Activated CD4-positive, alpha-beta T cell treated with anti-CD3 and anti-CD28 coated beads for 36 hours (primary cell): ENCODE data around the gene METTL2B. TPM values are rescaled to one million over a fixed set of nuclear protein-coding genes. Genes with fewer than 3 reads are reported as not detected.
A peak's percentile ranks its signal among the peaks of the same experiment; 100 is the strongest.
"Not testable (repeated sequence)": the region's sequence is repeated elsewhere in the genome, so short reads cannot be mapped to it uniquely, and the experiment has no call there.

ENCODE experiments used
- ATAC-seq: fragments of 200-7000 bp; cut with Tn5 transposase; one replicate; pipeline ENCODE4 v1.10.0; 2021; ENCODE audit warnings: mild to moderate bottlenecking, moderate library complexity
- CTCF ChIA-PET: fragments of 350-600 bp; sonication (Branson Sonifier 250); formaldehyde crosslinking; loops from one replicate; lab custom pipeline; 2021; ENCODE audit warnings: antibody characterized with exemption; lab: Charles Lee
- POLR2A ChIA-PET: fragments of 350-600 bp; sonication (Branson Sonifier 250); formaldehyde crosslinking; loops from one replicate; lab custom pipeline; 2021; ENCODE audit warnings: antibody characterized with exemption, inconsistent platforms; lab: Charles Lee
- DNase-seq: peaks from one replicate; pipeline ENCODE4 v3.0.0-alpha.2; 2020
- H3K27ac Mint-ChIP-seq: one replicate; pipeline ENCODE4 v1.8.0; 2021; ENCODE audit warnings: mixed read lengths
- H3K27me3 Mint-ChIP-seq: one replicate; pipeline ENCODE4 v1.8.0; 2021; ENCODE audit warnings: mixed read lengths
- H3K36me3 Mint-ChIP-seq: one replicate; pipeline ENCODE4 v1.8.0; 2021; ENCODE audit warnings: low read depth, mixed read lengths
- H3K4me1 Mint-ChIP-seq: one replicate; pipeline ENCODE4 v1.8.0; 2021; ENCODE audit warnings: mixed read lengths
- H3K4me3 Mint-ChIP-seq: one replicate; pipeline ENCODE4 v1.8.0; 2021; ENCODE audit warnings: mild to moderate bottlenecking, moderate library complexity, mixed read lengths
- H3K9me3 Mint-ChIP-seq: one replicate; pipeline ENCODE4 v1.8.0; 2021; ENCODE audit warnings: low read depth, mixed read lengths
- intact Hi-C, 2 experiments: fragments of 100-400 bp; cut with DNase I in 1 of 2; cut with micrococcal nuclease in 1 of 2; formaldehyde crosslinking; loops; one replicate each; pipeline versions ENCODE4 v1.14.2 to v1.15.1; 2022 to 2024; cut with DNase I, micrococcal nuclease
- total RNA-seq, 2 experiments: library from RNA; stranded (reverse); gene quantifications; one replicate each; pipeline ENCODE4 v1.2.3, GENCODE V29; 2021

METTL2B gene
- total RNA-seq, 2 experiments from 2014 or later: 36.1 to 40.3 TPM

DNA sequence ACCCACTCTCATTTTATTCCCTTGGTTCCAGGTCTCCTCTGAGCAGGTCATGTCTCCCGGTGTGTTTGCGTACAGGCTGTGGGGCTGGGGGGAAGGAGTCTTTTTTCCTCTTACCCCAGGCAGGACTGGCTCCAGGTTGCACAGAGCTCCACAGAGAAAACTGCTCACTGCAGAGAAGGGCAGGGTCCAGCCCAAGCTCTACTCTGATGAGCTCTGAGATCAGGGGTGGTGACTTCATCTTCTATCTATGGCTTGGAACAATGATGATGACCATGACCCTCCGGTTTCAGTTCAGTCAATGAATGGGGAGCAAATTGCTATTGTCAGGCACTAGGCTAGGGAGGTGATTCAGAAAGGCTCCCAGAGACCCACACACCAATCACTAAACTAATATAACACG, 49.0 kb downstream of the METTL2B start:
- POLR2A ChIA-PET, intact Hi-C loops, ATAC-seq, DNase-seq, H3K9me3 Mint-ChIP-seq, H3K36me3 Mint-ChIP-seq, H3K27me3 Mint-ChIP-seq, H3K4me3 Mint-ChIP-seq, CTCF ChIA-PET: not testable (repeated sequence)
- H3K4me1 Mint-ChIP-seq: peaks cover 13% of the 10 kb centered on the region
- peak overlapping the region; percentile 34 for H3K27ac Mint-ChIP-seq

- H3K4me3 Mint-ChIP-seq, H3K36me3 Mint-ChIP-seq, H3K27me3 Mint-ChIP-seq, POLR2A ChIA-PET, H3K9me3 Mint-ChIP-seq, ATAC-seq, CTCF ChIA-PET, intact Hi-C loops, H3K27ac Mint-ChIP-seq, DNase-seq: not testable (repeated sequence)
- H3K4me1 Mint-ChIP-seq: peaks cover 13% of the 10 kb centered on the region
These were observed 49.5 kb downstream of the METTL2B start for GRCh38 chr7:128526062-128526466.

GRCh38 chr7:128529191-128529590, 52.6 kb downstream of the METTL2B start:
- POLR2A ChIA-PET, H3K27ac Mint-ChIP-seq, H3K36me3 Mint-ChIP-seq, DNase-seq, H3K9me3 Mint-ChIP-seq, ATAC-seq, intact Hi-C loops, H3K4me3 Mint-ChIP-seq, H3K27me3 Mint-ChIP-seq: not testable (repeated sequence)
- CTCF ChIA-PET: interaction anchor here (1.5 kb wide), 1 partner anchor 55 kb away, joined by 6 read pairs; no protein-coding TSS in a partner anchor
- peaks cover 18% of the 10 kb centered on the region for H3K4me1 Mint-ChIP-seq

DNA sequence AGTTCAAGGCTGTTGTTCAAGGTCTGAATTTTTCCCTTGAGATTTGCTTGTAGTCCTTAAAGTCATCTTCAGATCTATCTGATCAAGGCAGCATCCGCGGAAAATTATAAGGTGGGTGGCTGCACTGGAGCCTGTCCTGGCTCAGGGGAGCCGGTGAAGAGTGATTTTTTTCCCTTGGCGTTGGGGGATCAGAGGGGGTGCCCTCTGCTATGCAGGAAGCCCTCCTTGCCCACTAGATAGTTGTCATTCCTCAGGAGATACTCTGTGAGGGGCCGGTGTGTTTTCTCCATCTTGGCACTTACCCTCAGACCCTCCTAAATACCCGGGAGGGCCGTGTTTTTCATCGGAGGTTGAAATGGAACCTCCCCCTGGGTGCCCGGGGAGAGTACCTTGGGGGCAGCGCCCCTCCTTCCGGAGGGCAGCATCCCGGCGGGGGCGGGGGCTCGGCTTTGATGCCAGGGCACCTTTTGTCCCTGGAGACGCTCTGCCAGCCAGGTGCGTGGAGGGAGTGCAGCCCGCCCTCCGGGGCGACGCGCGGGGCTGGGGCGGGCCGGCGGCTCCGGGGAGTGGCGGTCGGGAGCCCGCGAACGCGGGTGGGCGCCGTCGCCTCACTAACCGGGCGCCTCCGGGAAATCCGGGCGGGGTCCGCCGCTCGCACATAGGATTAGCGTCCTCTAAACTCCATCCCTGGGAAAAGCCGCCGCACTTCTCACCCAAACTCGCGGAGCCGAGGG, 53.7 kb downstream of the METTL2B start:
- CTCF ChIA-PET: interaction anchor here (1.5 kb wide), 1 partner anchor 56 kb away, joined by 6 read pairs; no protein-coding TSS in a partner anchor
- H3K4me1 Mint-ChIP-seq: peaks cover 23% of the 10 kb centered on the region
- peaks cover 14% of the 10 kb centered on the region for H3K36me3 Mint-ChIP-seq
- ATAC-seq (peak; percentile 21), DNase-seq (peak; percentile 62)
- H3K27ac Mint-ChIP-seq: peak overlapping the region; percentile 88
- intact Hi-C loops: loop anchor here (2.0 to 10.0 kb wide), 5 partner anchors 53 to 1138 kb away; partner anchors contain the start of genes ATP6V1F (in 1 of the 2), CALU (in 1 of the 2), HILPDA (in 1 of the 2) and METTL2B (in 1 of the 2)
- H3K9me3 Mint-ChIP-seq, POLR2A ChIA-PET, H3K27me3 Mint-ChIP-seq: not testable (repeated sequence)
- H3K4me3 Mint-ChIP-seq: peak overlapping the region; percentile 80

DNA sequence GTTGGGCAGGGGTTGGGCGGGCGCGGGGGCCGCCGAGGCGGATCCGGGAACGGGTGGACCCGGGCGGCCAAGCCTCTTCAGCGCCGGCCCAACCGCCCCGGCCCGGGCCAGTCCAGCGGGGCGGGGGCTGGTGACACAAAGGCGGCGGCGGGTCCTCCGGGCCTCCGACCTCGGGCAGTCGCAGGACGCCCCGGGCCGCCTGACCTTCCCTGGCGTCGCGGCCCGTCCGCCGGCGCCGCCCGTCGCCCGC, 54.2 kb downstream of the METTL2B start:
- CTCF ChIA-PET: no interaction called here

GRCh38 chr7:128531105-128531954, 54.8 kb downstream of the METTL2B start:
- Mint-ChIP-seq H3K4me3 (peak overlapping the region; percentile 95), H3K4me1 (peaks cover 30% of the 10 kb centered on the region), H3K36me3 (peaks cover 18% of the 10 kb centered on the region)
- POLR2A ChIA-PET, CTCF ChIA-PET, H3K9me3 Mint-ChIP-seq, H3K27me3 Mint-ChIP-seq, H3K27ac Mint-ChIP-seq: not testable (repeated sequence)
- intact Hi-C loops: loop anchor here (1.0 to 10.0 kb wide), 10 partner anchors 55 to 1139 kb away; partner anchors contain the start of genes ATP6V1F (in 2 of the 2), HILPDA (in 2 of the 2), METTL2B (in 2 of the 2) and CALU (in 1 of the 2)
- DNase-seq (peak; percentile 91), ATAC-seq (peak; percentile 86)

More for the DNA sequence above, 54.2 kb downstream of the METTL2B start:
- Mint-ChIP-seq H3K4me1 (peaks cover 27% of the 10 kb centered on the region), H3K27ac (no peak overlapping the region), H3K4me3 (peak overlapping the region; percentile 95), H3K27me3 (no peaks in the 10 kb centered on the region), H3K36me3 (peaks cover 18% of the 10 kb centered on the region), H3K9me3 (no peaks in the 10 kb centered on the region)
- POLR2A ChIA-PET: no interaction called here
- intact Hi-C loops: loop anchor here (1.0 to 10.0 kb wide), 10 partner anchors 54 to 1138 kb away; partner anchors contain the start of genes ATP6V1F (in 2 of the 2), HILPDA (in 2 of the 2), METTL2B (in 2 of the 2) and CALU (in 1 of the 2)
- ATAC-seq (no peak), DNase-seq (no peak)

GRCh38 chr7:128531955-128532478, 55.5 kb downstream of the METTL2B start:
- intact Hi-C loops: loop anchor here (1.0 to 10.0 kb wide), 10 partner anchors 55 to 1140 kb away; partner anchors contain the start of genes ATP6V1F (in 2 of the 2), HILPDA (in 2 of the 2), METTL2B (in 2 of the 2) and CALU (in 1 of the 2)
- H3K9me3 Mint-ChIP-seq, H3K27me3 Mint-ChIP-seq, CTCF ChIA-PET, POLR2A ChIA-PET: not testable (repeated sequence)
- DNase-seq: peak; percentile 60
- H3K27ac Mint-ChIP-seq: peak overlapping the region; percentile 93
- peak; percentile 4 for ATAC-seq
- peaks cover 34% of the 10 kb centered on the region for H3K4me1 Mint-ChIP-seq
- peak overlapping the region; percentile 95 for H3K4me3 Mint-ChIP-seq
- H3K36me3 Mint-ChIP-seq: peaks cover 19% of the 10 kb centered on the region

DNA sequence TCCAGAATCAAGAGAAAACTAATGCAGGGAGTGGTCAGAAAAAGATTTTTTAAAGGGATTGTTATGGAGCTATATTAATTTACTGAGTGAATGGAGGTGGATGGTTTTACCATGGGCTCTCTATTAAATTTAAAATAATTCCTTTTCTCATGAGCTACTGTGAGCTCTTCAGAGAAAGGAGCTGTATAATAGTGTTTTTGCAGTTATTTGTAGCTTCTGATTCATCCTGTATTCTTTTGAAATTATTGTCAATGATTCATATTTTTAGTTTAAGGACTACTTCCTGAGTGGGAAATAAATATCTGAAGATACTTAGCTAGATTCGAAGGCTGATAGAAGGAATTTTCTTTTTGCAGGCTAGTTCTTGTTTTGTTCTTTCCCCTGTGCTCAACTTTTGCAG, 56.4 kb downstream of the METTL2B start:
- DNase-seq, H3K9me3 Mint-ChIP-seq, CTCF ChIA-PET, POLR2A ChIA-PET, ATAC-seq, H3K27me3 Mint-ChIP-seq: not testable (repeated sequence)
- intact Hi-C loops: loop anchor here (5.0 to 10.0 kb wide), 3 partner anchors 78 to 1141 kb away; partner anchors contain the start of genes ATP6V1F (in 1 of the 2), HILPDA (in 1 of the 2) and ZNF800 (in 1 of the 2)
- Mint-ChIP-seq H3K4me1 (peaks cover 37% of the 10 kb centered on the region), H3K27ac (peak overlapping the region; percentile 93), H3K36me3 (peaks cover 20% of the 10 kb centered on the region), H3K4me3 (peak overlapping the region; percentile 95)

DNA sequence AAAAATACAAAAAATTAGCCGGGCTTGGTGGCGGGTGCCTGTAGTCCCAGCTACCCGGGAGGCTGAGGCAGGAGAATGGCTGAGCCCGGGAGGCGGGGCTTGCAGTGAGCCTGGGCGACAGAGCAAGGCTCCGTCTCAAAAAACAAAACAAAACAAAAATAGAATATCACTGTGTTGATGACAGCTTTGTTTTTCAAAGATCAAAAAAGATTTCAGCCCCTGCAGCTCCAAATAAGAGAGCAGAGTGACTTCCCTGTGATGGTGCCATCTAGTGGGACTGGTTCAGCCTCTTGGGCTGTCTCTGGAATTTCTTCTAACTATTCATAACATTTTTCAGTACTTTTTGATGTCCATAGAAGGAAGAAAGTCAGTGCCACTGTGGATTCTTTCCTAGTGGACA, 60.9 kb downstream of the METTL2B start:
- DNase-seq, CTCF ChIA-PET, H3K4me3 Mint-ChIP-seq, H3K9me3 Mint-ChIP-seq, POLR2A ChIA-PET, H3K27me3 Mint-ChIP-seq: not testable (repeated sequence)
- peak; percentile 80 for ATAC-seq
- intact Hi-C loops: loop anchor here in 1 of 2 experiments (10.0 kb wide), 2 partner anchors 83 to 327 kb away; partner anchors contain the start of genes ATP6V1F and HILPDA
- H3K27ac Mint-ChIP-seq: peak overlapping the region; percentile 25
- peaks cover 35% of the 10 kb centered on the region for H3K4me1 Mint-ChIP-seq
- peaks cover 29% of the 10 kb centered on the region for H3K36me3 Mint-ChIP-seq

GRCh38 chr7:128542530-128542929, 66.0 kb downstream of the METTL2B start:
- H3K9me3 Mint-ChIP-seq, POLR2A ChIA-PET, H3K27me3 Mint-ChIP-seq, H3K4me3 Mint-ChIP-seq, DNase-seq, H3K27ac Mint-ChIP-seq, CTCF ChIA-PET, ATAC-seq, intact Hi-C loops: not testable (repeated sequence)
- H3K4me1 Mint-ChIP-seq: peaks cover 15% of the 10 kb centered on the region
- peaks cover 32% of the 10 kb centered on the region for H3K36me3 Mint-ChIP-seq

GRCh38 chr7:128543300-128543699, 66.8 kb downstream of the METTL2B start:
- Mint-ChIP-seq H3K4me1 (peaks cover 12% of the 10 kb centered on the region), H3K36me3 (peaks cover 33% of the 10 kb centered on the region)
- intact Hi-C loops, H3K27me3 Mint-ChIP-seq, H3K27ac Mint-ChIP-seq, ATAC-seq, DNase-seq, H3K4me3 Mint-ChIP-seq, POLR2A ChIA-PET, CTCF ChIA-PET, H3K9me3 Mint-ChIP-seq: not testable (repeated sequence)
